HT-29 (cell line): Measurements from ENCODE around the gene MRGPRG. TPM values are rescaled to one million over a fixed set of nuclear protein-coding genes. Genes with fewer than 3 reads are reported as not detected.

Experiments
- DNase-seq: peaks from one replicate; pipeline ENCODE4 v3.0.0-alpha.2; 2015; ENCODE audit warnings: low spot score
- total RNA-seq: library from RNA; depleted of rRNA; stranded (reverse); fragments of >200 nt; shearing (Covaris generic); gene quantifications from 2 replicates; pipeline ENCODE4 v1.2.3, GENCODE V29; 2014

MRGPRG gene
- total RNA-seq, 1 experiment from 2014 or later = not detected

DNA sequence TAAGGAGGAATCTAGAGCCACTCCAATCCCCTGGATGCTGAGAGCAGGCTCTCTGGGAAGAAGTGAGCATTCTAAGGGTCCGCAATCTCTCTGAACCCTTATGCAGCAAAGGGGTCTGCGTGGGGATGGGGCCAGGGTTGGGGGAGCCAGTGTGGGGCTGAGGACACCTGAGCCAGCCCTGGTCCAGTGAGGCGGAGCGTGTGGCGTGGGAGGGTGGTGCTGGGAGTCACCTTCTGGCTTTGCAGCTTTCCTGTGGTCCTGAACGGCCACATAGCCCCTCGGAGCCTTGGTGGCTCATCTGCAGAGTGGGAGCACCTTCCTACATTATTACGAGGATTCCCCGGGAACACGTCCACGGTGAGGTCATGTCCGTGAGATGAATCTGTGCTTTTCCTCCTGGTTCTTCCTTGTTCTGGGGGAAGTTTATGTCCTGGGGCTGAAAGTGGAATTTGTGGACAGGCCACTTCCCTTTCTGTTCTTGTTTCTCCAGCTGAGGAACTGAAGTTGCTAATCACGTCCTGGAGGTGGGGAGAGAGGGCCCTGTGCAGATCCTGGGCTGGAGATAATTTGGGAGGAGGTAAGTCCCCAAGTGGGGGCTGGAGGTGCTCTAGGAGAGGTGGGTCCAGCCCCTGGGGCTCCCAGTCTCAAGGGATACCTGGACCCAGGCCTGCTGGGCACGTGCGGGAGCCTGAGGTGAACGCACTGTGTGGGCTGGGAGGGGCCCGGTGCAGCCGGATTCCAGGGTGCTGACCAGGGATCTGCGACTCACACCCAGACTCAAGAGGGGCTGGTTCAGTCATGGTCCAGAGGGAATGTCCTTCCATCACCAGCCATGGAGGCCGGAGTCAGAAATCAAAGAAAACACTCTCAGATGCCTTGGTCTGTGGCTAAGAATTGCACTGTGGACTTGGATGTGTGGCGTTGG is 7.5 kb upstream of the MRGPRG start:
- no peak for DNase-seq

DNA sequence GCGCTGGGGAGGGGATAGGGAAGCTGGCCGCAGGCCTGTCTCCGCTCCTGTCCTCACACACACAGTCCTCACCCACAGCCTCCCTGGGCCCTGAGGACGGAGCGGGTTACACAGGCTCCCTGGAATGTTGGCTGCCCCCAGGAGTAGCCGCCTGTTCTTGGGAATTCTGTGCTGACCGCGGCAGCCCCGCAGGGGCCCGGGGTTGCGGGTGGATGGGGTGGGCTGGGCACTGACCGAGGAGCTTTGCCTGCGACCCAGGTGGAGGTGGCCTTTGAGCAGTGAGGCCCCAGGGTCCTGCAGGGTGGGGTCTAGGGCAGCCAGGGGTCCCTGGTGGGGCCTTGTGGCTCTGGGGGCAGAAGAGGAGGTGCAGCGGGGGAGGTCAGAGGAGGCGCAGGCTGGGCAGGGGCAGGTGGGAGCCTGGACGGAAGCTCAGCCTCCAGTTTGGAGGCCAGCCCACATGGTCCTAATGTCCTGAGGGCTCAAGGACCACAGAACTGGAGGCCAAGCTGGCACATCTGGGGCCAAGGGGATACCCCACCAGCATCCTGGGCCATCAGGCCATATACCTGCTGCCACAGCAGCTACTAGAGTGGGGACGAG is 6.6 kb upstream of the MRGPRG start:
- DNase-seq = no peak

DNA sequence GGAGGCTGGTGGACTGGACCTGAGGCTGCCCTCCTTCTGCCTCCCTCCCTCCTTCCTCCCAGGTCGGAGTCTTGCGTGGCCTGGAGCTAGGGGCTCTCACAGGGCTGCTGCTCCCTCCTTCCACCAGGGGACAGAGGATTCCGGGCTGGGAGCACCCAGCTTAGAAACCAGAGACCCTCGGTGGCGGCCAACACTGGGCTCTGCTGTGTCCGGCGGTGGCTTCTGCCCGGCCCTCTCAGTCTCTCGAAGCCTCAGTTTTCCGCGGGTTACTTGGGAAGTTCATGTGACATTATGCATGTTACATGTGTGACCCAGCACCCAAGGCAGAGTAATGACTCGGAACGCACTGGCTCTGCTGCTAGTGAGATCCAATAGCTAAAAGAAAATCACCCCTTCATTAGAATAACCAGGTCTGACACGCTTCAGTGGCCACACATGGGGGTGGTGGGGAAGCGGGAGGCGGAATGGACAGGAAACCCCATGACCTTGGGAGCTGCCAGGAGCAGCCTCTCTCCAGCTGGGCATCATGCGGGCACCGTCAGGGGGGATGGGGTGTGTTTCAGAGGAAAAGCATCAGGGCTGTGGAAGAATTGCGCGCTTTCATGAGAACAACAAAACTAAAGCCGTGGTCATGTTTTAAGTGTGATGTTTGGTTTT is 5.9 kb upstream of the MRGPRG start:
- DNase-seq = no peak

DNA sequence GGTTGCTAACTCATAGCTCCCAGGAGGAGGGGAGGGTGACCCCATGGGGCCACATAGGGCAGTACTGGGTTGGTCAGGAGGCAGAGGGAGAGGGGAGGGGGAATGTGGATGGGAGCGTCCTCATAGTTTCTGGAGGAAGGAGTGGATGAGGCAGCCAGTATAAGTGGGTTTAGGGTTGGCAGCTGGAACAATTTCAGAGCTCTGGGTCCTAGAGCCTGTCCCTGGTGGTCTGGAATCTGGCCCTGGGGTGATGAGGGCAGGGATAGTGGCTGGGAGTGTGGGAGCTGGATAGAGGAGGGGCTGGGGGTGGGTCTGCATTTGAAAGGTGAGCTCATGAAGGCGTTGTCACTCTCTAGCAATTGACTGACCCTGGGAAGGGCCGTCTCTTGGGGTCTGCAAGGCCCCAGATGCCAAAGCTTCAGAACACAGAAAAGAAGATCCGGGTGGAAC is 5.3 kb upstream of the MRGPRG start:
- no peak for DNase-seq

DNA sequence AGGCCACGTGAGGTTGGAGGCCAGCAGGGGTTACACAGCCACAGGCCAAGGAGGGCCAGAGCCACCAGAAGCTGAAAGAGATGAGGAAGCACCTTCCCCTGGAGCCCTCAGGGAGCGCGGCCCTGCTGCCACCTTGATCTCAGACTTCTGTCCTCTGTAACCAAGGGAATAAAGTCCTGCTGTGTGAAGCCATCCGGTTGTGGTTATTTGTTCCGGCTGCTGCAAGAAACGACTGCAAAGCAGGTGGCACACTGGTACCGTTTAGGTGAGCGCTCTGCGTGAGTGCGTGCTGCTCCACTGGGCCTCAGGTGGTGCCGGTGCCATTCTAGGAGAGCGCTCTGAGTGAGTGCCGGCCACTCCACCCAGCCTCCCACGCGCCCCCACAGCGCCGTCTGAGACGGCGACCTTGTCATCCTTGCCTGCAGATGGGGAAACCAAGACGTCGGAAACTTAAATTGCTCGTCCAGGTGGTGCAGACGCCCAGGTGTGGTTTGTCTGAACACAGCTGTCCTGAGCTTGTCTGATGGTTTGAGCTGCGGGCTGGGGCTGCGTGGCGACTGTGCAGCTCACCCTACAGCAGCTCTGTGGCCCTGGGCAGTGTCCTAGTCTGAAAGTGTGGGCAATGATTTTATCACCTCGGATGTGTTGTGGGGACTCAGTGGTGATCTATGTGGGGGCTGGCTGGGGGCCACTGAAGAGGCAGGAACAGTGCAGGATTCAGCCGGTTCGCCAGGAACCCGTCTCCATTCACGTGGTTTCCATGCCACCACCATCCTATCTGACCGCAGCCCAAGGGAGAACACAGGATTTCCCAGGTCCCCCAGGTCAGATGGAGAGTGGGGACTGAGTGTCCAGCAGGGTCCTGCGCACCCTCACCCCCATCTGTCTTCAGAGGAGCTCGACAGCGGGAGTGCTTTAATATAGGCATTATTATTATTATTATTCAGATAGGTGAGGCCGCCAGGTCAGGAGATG is 4.6 kb upstream of the MRGPRG start:
- no peak for DNase-seq

GRCh38 chr11:3222003-3222855 is 3.6 kb upstream of the MRGPRG start:
- DNase-seq = no peak

DNA sequence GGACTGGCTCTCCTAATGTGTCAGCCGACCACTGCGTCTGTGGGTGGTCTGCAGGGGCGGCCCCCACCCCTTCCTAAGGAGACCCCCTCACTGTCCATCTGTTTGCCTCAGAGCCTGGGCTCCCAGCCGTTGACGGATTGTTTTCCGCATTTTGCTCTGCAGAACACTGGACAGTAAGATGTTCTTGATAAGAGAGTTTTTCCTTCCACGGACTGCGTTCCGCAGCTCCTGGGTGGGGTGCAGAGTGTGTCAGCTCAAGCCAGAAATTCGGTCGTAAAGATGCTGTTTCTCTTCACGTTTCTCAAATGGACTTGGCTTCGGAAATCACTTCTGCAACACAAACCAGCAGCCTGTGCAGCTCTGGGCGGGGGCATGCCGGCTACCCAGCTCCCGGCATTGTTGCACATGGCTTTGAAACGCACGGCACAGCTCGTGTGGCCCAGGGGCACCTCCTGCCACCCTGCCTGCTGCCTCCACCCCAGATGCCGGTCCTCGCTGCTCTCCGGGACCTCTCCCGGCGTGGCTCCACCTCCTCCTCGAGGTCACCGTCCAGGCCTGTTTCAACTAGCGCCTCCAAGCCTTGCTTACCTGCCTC is 2.9 kb upstream of the MRGPRG start:
- no peak for DNase-seq

GRCh38 chr11:3220521-3221407 is 2.2 kb upstream of the MRGPRG start:
- DNase-seq = no peak

DNA sequence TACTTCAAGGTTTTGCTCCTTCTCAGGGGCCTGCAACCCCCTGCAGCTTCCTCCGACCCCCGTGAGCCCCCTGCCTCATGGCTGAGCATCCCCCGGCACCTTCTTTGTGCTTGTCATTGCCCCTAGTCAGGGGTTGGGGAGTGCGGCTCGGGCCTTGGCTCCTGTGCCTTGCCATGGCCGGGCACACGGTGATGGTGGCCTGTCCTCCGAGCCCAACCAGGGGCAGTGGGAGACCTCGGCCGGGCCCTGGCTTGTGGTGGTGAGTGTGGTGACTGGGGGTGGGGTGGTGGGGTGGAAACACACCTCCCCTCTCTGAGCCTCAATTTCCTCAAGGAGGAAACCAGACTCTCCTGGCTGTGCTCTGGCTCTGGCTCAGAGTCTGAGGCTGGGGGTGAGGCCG is 1.5 kb upstream of the MRGPRG start:
- no peak for DNase-seq

DNA sequence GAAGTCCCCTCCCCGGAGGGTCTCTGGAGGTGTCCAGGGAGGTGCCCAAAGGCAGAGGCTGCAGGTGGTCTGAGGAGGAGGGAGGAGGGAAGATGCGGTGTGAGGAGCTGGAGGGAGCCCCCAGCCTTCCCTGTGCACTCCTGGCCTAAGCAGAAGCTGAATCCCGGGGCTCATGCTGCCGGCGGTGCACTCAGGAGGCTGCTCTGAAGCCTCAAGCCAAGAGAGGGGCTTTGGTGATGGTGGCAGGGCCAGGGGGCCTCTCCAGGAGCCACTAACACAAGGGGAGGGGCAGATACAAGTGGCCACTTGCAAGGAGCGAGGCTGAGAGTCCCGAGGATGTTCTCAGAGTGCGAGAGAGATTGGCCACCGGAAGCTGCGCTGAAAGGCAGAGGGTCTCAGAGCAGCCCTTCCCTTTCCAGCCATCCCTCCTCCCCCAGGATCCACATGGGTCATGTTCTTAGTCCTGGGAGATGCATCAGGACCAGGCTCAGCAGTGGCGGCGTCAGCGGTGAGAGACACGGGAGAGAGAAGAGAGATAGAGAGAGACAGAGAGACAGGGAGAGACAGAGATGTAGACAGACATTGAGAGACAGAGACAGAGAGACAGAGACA is 774 bp upstream of the MRGPRG start:
- DNase-seq = no peak

- no peak for DNase-seq
These were observed 663 bp downstream of the MRGPRG start for GRCh38 chr11:3217818-3218482.

DNA sequence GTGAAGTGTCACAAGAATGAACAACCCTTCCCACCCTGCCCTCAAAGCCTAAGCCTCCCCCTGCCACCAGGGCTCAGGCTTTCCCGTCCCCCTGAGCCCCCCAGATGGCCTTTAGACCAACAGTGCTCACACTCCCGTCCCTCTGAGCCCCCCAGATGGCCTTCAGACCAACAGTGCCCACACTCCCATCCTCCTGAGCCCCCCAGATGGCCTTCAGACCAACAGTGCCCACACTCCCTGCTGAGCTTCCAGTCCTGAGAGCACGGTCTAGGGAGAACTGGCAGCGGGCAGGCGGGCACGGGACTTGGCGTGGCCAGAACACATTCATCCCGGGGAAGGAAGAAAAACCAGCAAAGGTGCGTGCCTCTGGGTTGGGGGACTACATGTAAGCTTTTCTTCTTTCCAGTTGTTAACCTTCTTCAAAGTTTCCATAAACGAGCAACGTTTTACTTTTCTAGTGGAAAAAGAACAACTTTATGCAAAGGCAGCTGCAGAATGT is 2.5 kb downstream of the MRGPRG start:
- no peak for DNase-seq

GRCh38 chr11:3215346-3216026 is 3.1 kb downstream of the MRGPRG start:
- DNase-seq = no peak

- no peak for DNase-seq
These were observed 4.3 kb downstream of the MRGPRG start for GRCh38 chr11:3214420-3214699.

DNA sequence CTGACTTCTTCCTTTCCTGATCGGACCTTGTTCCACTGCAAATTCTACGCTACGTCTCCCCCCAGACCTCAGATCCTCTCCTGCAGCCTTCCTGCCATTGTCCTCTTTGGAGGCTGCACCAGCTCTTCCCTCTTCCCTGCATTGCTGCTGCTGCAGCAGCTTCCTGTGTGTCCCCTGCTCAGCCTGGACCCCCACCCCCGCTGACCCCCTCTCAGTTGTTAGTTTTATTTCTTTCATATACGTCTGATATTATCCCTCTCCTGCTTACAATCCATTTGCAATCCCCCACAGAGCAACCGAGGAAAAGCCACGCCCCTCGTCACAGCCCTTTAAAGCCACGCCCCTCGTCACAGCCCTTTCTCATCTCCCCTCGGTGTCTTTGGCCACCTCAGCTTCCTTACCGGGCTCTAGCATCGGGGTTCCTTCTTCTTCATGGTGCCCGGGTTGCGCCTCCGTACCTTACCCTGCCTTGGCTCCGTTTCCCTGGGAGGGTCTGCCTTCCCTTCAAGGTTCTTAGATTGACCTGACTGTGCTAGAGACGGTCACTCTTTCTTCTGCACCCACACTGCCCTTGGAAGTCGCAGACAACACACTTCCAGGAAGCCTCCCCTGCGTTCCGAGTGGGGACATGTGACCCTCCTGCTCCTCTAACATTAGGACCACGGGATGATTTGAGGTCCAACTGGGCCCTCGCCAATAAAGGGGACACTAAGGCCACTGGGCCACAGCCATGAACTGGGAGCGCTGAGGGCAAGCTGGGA is 4.8 kb downstream of the MRGPRG start:
- DNase-seq = no peak

DNA sequence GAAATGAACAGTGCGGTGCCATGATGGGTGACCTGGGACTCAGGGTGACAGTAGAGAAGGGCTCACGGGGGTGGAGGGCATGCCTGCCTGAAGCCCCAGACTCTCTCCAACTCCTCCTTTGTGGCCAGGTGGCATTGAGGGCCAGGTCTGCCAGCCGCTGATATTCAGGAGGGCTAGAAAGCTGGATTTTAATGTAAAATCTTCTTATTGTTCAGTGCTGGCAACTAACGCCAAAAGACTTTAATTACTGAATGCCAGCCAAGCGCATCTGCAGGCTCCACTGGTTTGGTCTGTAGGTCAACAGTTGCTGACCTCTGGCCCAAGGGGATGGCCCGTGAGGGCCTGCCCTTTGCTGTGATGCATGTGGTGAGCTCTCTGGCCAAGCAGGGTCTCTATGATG is 10.3 kb downstream of the MRGPRG start:
- no peak for DNase-seq
